Liver (tissue), 9 donors: ENCODE data around the gene SMIM35. TPM values are rescaled to one million over a fixed set of nuclear protein-coding genes. Genes with fewer than 3 reads are reported as not detected.

Experiments used
- DNase-seq: peaks from one replicate; pipeline ENCODE4 v3.0.0-alpha.2; 2017; ENCODE audit warnings: low spot score
- H3K27ac ChIP-seq, 2 donors: one replicate each; pipeline ENCODE4 v1.7.0; 2013; ENCODE audit warnings: inconsistent platforms in 2 of 2, low read length in 2 of 2, control low read depth in 1 of 2, low read depth in 1 of 2, mild to moderate bottlenecking in 1 of 2
- H3K27me3 ChIP-seq, 4 donors: one replicate each; pipeline versions ENCODE4 v1.6.1 to v1.7.0; 2013; ENCODE audit warnings: low read length in 3 of 4, inconsistent platforms in 1 of 4, mild to moderate bottlenecking in 1 of 4, moderate library complexity in 1 of 4; ENCODE audit not compliant: control insufficient read depth in 4 of 4, insufficient read depth in 4 of 4
- H3K36me3 ChIP-seq, 4 donors: one replicate each; pipeline versions ENCODE4 v1.6.1 to v1.7.0; 2013; ENCODE audit warnings: low read length in 3 of 4, mild to moderate bottlenecking in 3 of 4, low read depth in 1 of 4, moderate library complexity in 1 of 4; ENCODE audit not compliant: control insufficient read depth in 4 of 4, insufficient read depth in 3 of 4
- H3K4me1 ChIP-seq, 4 donors: one replicate each; pipeline versions ENCODE4 v1.6.1 to v1.7.0; 2013; ENCODE audit warnings: low read length in 3 of 4, mild to moderate bottlenecking in 3 of 4, moderate library complexity in 1 of 4; ENCODE audit not compliant: control insufficient read depth in 4 of 4, insufficient read depth in 4 of 4
- H3K4me3 ChIP-seq, 3 donors: one replicate each; pipeline versions ENCODE4 v1.6.1 to v1.7.0; 2013; ENCODE audit warnings: low read length in 3 of 3, control low read depth in 1 of 3, low read depth in 1 of 3, mild to moderate bottlenecking in 1 of 3
- H3K9ac ChIP-seq, 2 donors: one replicate each; pipeline ENCODE4 v1.7.0; 2013; ENCODE audit warnings: low read length in 2 of 2, mild to moderate bottlenecking in 2 of 2, moderate library complexity in 2 of 2, control low read depth in 1 of 2, low read depth in 1 of 2
- H3K9me3 ChIP-seq, 4 donors: one replicate each; pipeline versions ENCODE4 v1.6.1 to v1.7.0; 2013; ENCODE audit warnings: low read length in 3 of 4; ENCODE audit not compliant: control insufficient read depth in 4 of 4
- ATF3 ChIP-seq: IDR thresholded peaks from 2 replicates; pipeline ENCODE4 v1.6.1; 2016; ENCODE audit warnings: antibody characterized with exemption
- CTCF ChIP-seq: fragments of 150-350 bp; IDR thresholded peaks from 2 replicates; pipeline ENCODE4 v1.5.1; 2017; ENCODE audit warnings: improper control_type of control experiment, low read depth, low read length; ENCODE audit not compliant: missing input control
- EGR1 ChIP-seq, 2 donors: IDR thresholded peaks; 2 replicates each; pipeline ENCODE4 v1.6.1; 2016 to 2018; ENCODE audit warnings: antibody characterized with exemption in 2 of 2, low read depth in 2 of 2
- FOXA1 ChIP-seq: IDR thresholded peaks from 2 replicates; pipeline ENCODE4 v1.6.1; 2016; ENCODE audit warnings: antibody characterized with exemption
- FOXA2 ChIP-seq: IDR thresholded peaks from 2 replicates; pipeline ENCODE4 v1.6.1; 2016; ENCODE audit warnings: antibody characterized with exemption
- GABPA ChIP-seq, 2 donors: IDR thresholded peaks in 1 of 2; conservative IDR thresholded peaks in 1 of 2; 2 replicates each; pipeline ENCODE4 v1.6.1; 2016; ENCODE audit warnings: antibody characterized with exemption in 2 of 2, mild to moderate bottlenecking in 1 of 2, moderate library complexity in 1 of 2
- HNF4A ChIP-seq, 2 donors: conservative IDR thresholded peaks; 2 replicates each; pipeline ENCODE4 v1.6.1; 2016; ENCODE audit warnings: antibody characterized with exemption in 2 of 2, mild to moderate bottlenecking in 2 of 2
- JUND ChIP-seq, 2 donors: IDR thresholded peaks; 2 replicates each; pipeline ENCODE4 v1.6.1; 2016; ENCODE audit warnings: antibody characterized with exemption in 2 of 2
- MAX ChIP-seq: IDR thresholded peaks from 2 replicates; pipeline ENCODE4 v1.6.1; 2016; ENCODE audit warnings: antibody characterized with exemption
- NR2F2 ChIP-seq: IDR thresholded peaks from 2 replicates; pipeline ENCODE4 v1.6.1; 2016; ENCODE audit warnings: antibody characterized with exemption
- RAD21 ChIP-seq, 2 donors: IDR thresholded peaks; 2 replicates each; pipeline ENCODE4 v1.6.1; 2016; ENCODE audit warnings: antibody characterized with exemption in 2 of 2, mild to moderate bottlenecking in 2 of 2
- REST ChIP-seq: IDR thresholded peaks from 2 replicates; pipeline ENCODE4 v1.6.1; 2016; ENCODE audit warnings: antibody characterized with exemption, mild to moderate bottlenecking
- RXRA ChIP-seq, 2 donors: IDR thresholded peaks; 2 replicates each; pipeline ENCODE4 v1.6.1; 2017 to 2018; ENCODE audit warnings: antibody characterized with exemption in 2 of 2, mild to moderate bottlenecking in 1 of 2
- TAF1 ChIP-seq: conservative IDR thresholded peaks from 2 replicates; pipeline ENCODE4 v1.6.1; 2016; ENCODE audit warnings: antibody characterized with exemption, mild to moderate bottlenecking
- ZBTB33 ChIP-seq: IDR thresholded peaks from 2 replicates; pipeline ENCODE4 v1.6.1; 2016; ENCODE audit warnings: antibody characterized with exemption
- WGBS: extraction: QIAGEN DNeasy Blood & Tissue Kit; methylation state at CpG from one replicate; pipeline ENCODE4 v1.1.7; 2013; 5-methylcytosine and 5-hydroxymethylcytosine counted together
- polyA plus RNA-seq, 2 donors: library from polyadenylated mRNA; stranded (reverse) in 1 of 2; unstranded in 1 of 2; fragments of 200-250 nt in 1 of 2; fragments of >200 nt in 1 of 2; fragmentation: Nextera tagmentation in 1 of 2; extraction: Ambion mirVana in 1 of 2; gene quantifications; one replicate each; pipeline versions ENCODE4 v1.2.1 to v1.2.3, GENCODE V29; 2013 to 2015
- total RNA-seq, 2 donors: library from RNA; depleted of rRNA; stranded (reverse); fragments of >200 nt; gene quantifications; one replicate each; pipeline ENCODE4 v1.2.3, GENCODE V29; 2014
- donor health status: healthy.
- donor health status: healthy.
- donor health status: healthy.
- donor health status: healthy.
- donor health status: healthy.

Gene SMIM35
- total and polyA plus RNA-seq, 4 donors, result 0.07 TPM; not detected in 3

- Histone ChIP-seq H3K9me3 (no peaks in the 10 kb centered on the region), H3K9ac (no peak overlapping the region), H3K4me3 (no peak overlapping the region), H3K27me3 (no peaks in the 10 kb centered on the region), H3K36me3 (no peaks in the 10 kb centered on the region), H3K27ac (no peak overlapping the region), H3K4me1 (peaks cover 0 to 6% (median 1%) of the 10 kb centered on the region in 4 donors)
- TF ChIP-seq HNF4A (conservative IDR thresholded peaks at IDR 0.05), result no peak
- 78% methylated on average over 1 of the region's 1 CpG for WGBS
- DNase-seq, result no peak
Measured at GRCh38 chr11:118042141-118042540, 44.6 kb downstream of the SMIM35 start.

- 83% methylated on average over 4 of the region's 4 CpGs for WGBS
- no peak for TF ChIP-seq FOXA1
- TF ChIP-seq ATF3, result no peak
- no peak for TF ChIP-seq RAD21 (IDR thresholded peaks at IDR 0.05)
- no peak for TF ChIP-seq CTCF
- no peak for TF ChIP-seq EGR1 (IDR thresholded peaks at IDR 0.05; ENCODE audit: low read depth in 2 of 2)
- no peak for TF ChIP-seq MAX
- no peak for TF ChIP-seq GABPA (IDR thresholded peaks at IDR 0.05 in 1 of 2, conservative IDR thresholded peaks at IDR 0.05 in 1 of 2)
- TF ChIP-seq REST, result no peak
- TF ChIP-seq NR2F2, result no peak
- TF ChIP-seq JUND (IDR thresholded peaks at IDR 0.05), result no peak
- TF ChIP-seq FOXA2, result no peak
- no peak for TF ChIP-seq TAF1
- no peak for TF ChIP-seq RXRA (IDR thresholded peaks at IDR 0.05)
- TF ChIP-seq ZBTB33, result no peak
- no peak for TF ChIP-seq HNF4A (conservative IDR thresholded peaks at IDR 0.05)
- H3K36me3 ChIP-seq, result no peaks in the 10 kb centered on the region
- DNase-seq, result no peak
- H3K27me3 ChIP-seq, result no peaks in the 10 kb centered on the region
- H3K4me3 ChIP-seq, result no peak overlapping the region
- no peak overlapping the region for H3K27ac ChIP-seq
- no peak overlapping the region for H3K9ac ChIP-seq
- no peaks in the 10 kb centered on the region for H3K4me1 ChIP-seq
- no peaks in the 10 kb centered on the region for H3K9me3 ChIP-seq
Measured at GRCh38 chr11:118033443-118033842, 53.3 kb downstream of the SMIM35 start.
